WTC11 (cell line): ENCODE measurements around the gene AP1S1. TPM values are rescaled to one million over a fixed set of nuclear protein-coding genes. Genes with fewer than 3 reads are reported as not detected.

Experiments used
- ATAC-seq: fragments of 200-7000 bp; cut with Tn5 transposase; 2 replicates; pipeline ENCODE4 v1.10.0; 2021; ENCODE audit warnings: mild to moderate bottlenecking, moderate library complexity
- CTCF ChIA-PET: fragments of 300-600 bp; sonication (Branson Sonifier 250); formaldehyde crosslinking; loops from one replicate; lab custom pipeline; 2021; ENCODE audit warnings: antibody characterized with exemption; lab: Charles Lee
- POLR2A ChIA-PET: fragments of 350-600 bp; sonication (Branson Sonifier 250); formaldehyde crosslinking; loops from one replicate; lab custom pipeline; 2021; ENCODE audit warnings: antibody characterized with exemption; lab: Charles Lee
- DNase-seq: peaks from one replicate; pipeline ENCODE4 v3.0.0; 2021; ENCODE audit warnings: low spot score
- H3K27ac Mint-ChIP-seq: 2 replicates; pipeline ENCODE4 v1.8.0; 2021; ENCODE audit warnings: mixed read lengths
- H3K27me3 Mint-ChIP-seq: 2 replicates; pipeline ENCODE4 v1.8.0; 2021; ENCODE audit warnings: low read depth, mild to moderate bottlenecking, moderate library complexity, mixed read lengths
- H3K36me3 Mint-ChIP-seq: 2 replicates; pipeline ENCODE4 v1.8.0; 2021; ENCODE audit warnings: mixed read lengths
- H3K4me1 Mint-ChIP-seq: 2 replicates; pipeline ENCODE4 v1.8.0; 2022; ENCODE audit warnings: mixed read lengths
- H3K4me3 Mint-ChIP-seq: 2 replicates; pipeline ENCODE4 v1.8.0; 2021; ENCODE audit warnings: mild to moderate bottlenecking, moderate library complexity, mixed read lengths
- H3K9me3 Mint-ChIP-seq: 2 replicates; pipeline ENCODE4 v1.8.0; 2021; ENCODE audit warnings: mixed read lengths
- CREM ChIP-seq: sonication (generic); formaldehyde crosslinking; IDR thresholded peaks from 2 replicates; pipeline ENCODE4 v1.8.1; 2022; ENCODE audit warnings: mild to moderate bottlenecking, missing genetic modification reagents, moderate library complexity
- EMX1 ChIP-seq: fragments of 250-450 bp; sonication (Bioruptor Pico); IDR thresholded peaks from 2 replicates; pipeline ENCODE4 v1.8.0; 2021; ENCODE audit warnings: mild to moderate bottlenecking
- HMGA2 ChIP-seq: fragments of 250-450 bp; sonication (Bioruptor Pico); IDR thresholded peaks from 2 replicates; pipeline ENCODE4 v1.4.0; 2021; ENCODE audit warnings: mild to moderate bottlenecking, moderate library complexity
- MYBL2 ChIP-seq: sonication (generic); formaldehyde crosslinking; IDR thresholded peaks from 2 replicates; pipeline ENCODE4 v1.8.1; 2023; ENCODE audit warnings: mild to moderate bottlenecking, moderate library complexity, missing genetic modification reagents
- OVOL2 ChIP-seq: fragments of 250-450 bp; sonication (Bioruptor Pico); IDR thresholded peaks from 2 replicates; pipeline ENCODE4 v1.9.0; 2021; ENCODE audit warnings: mild to moderate bottlenecking, borderline replicate concordance
- RORB ChIP-seq: fragments of 250-450 bp; sonication (Bioruptor Pico); IDR thresholded peaks from 2 replicates; pipeline ENCODE4 v1.9.0; 2021; ENCODE audit warnings: mild to moderate bottlenecking
- SOX15 ChIP-seq: fragments of 250-450 bp; sonication (Bioruptor Pico); IDR thresholded peaks from 2 replicates; pipeline ENCODE4 v1.9.0; 2021; ENCODE audit warnings: mild to moderate bottlenecking
- TCF7 ChIP-seq: sonication (generic); formaldehyde crosslinking; IDR thresholded peaks from 2 replicates; pipeline ENCODE4 v1.8.0; 2022; ENCODE audit warnings: mild to moderate bottlenecking, low read depth, missing genetic modification reagents, moderate library complexity
- TP53 ChIP-seq: sonication (generic); formaldehyde crosslinking; IDR thresholded peaks from 2 replicates; pipeline ENCODE4 v1.8.1; 2023; ENCODE audit warnings: mild to moderate bottlenecking, missing genetic modification reagents
- ZNF138 ChIP-seq: sonication (generic); formaldehyde crosslinking; conservative IDR thresholded peaks from 2 replicates; pipeline ENCODE4 v1.8.1; 2022; ENCODE audit warnings: mild to moderate bottlenecking, moderate library complexity, missing genetic modification reagents
- ZNF396 ChIP-seq: fragments of 250-450 bp; sonication (Bioruptor Pico); IDR thresholded peaks from 2 replicates; pipeline ENCODE4 v1.8.0; 2021; ENCODE audit warnings: mild to moderate bottlenecking, moderate library complexity, borderline replicate concordance
- ZNF423 ChIP-seq: fragments of 250-450 bp; sonication (Bioruptor Pico); IDR thresholded peaks from 2 replicates; pipeline ENCODE4 v2.1.2; 2022; ENCODE audit warnings: mild to moderate bottlenecking, moderate library complexity
- ZNF671 ChIP-seq: fragments of 250-450 bp; sonication (Bioruptor Pico); IDR thresholded peaks from 2 replicates; pipeline ENCODE4 v1.8.0; 2021; ENCODE audit warnings: mild to moderate bottlenecking
- total RNA-seq: library from RNA; stranded (reverse); gene quantifications from 3 replicates; pipeline ENCODE4 v1.2.3, GENCODE V29; 2021
- TF ChIP-seq, protein P1 (sequence below): fragments of 250-450 bp; sonication (Bioruptor Pico); IDR thresholded peaks from 2 replicates; pipeline ENCODE4 v1.9.0; 2021; ENCODE audit warnings: moderate library complexity, mild to moderate bottlenecking, inconsistent platforms, borderline replicate concordance
- TF ChIP-seq, protein P2 (sequence below): sonication (generic); formaldehyde crosslinking; IDR thresholded peaks from 2 replicates; pipeline ENCODE4 v1.8.1; 2023; ENCODE audit warnings: mild to moderate bottlenecking, missing genetic modification reagents, borderline replicate concordance
- TF ChIP-seq, protein P3 (sequence below): sonication (generic); formaldehyde crosslinking; IDR thresholded peaks from 2 replicates; pipeline ENCODE4 v1.8.1; 2023; ENCODE audit warnings: mild to moderate bottlenecking, missing genetic modification reagents, moderate library complexity
- TF ChIP-seq, protein P4 (sequence below): sonication (generic); formaldehyde crosslinking; conservative IDR thresholded peaks from 2 replicates; pipeline ENCODE4 v1.8.1; 2023; ENCODE audit warnings: mild to moderate bottlenecking, low read depth, missing genetic modification reagents, moderate library complexity
- TF ChIP-seq, protein P5 (sequence below): fragments of 250-450 bp; sonication (Bioruptor Pico); IDR thresholded peaks from 2 replicates; pipeline ENCODE4 v1.9.0; 2021; ENCODE audit warnings: mild to moderate bottlenecking, borderline replicate concordance
- TF ChIP-seq, protein P6 (sequence below): sonication (generic); formaldehyde crosslinking; IDR thresholded peaks from 2 replicates; pipeline ENCODE4 v1.8.1; 2023; ENCODE audit warnings: mild to moderate bottlenecking, missing genetic modification reagents, moderate library complexity
- TF ChIP-seq, protein P7 (sequence below): sonication (generic); formaldehyde crosslinking; conservative IDR thresholded peaks from 2 replicates; pipeline ENCODE4 v1.8.1; 2022; ENCODE audit warnings: mild to moderate bottlenecking, missing genetic modification reagents

AP1S1 gene
- total RNA-seq, 1 experiment from 2014 or later, result 60.7 TPM

DNA sequence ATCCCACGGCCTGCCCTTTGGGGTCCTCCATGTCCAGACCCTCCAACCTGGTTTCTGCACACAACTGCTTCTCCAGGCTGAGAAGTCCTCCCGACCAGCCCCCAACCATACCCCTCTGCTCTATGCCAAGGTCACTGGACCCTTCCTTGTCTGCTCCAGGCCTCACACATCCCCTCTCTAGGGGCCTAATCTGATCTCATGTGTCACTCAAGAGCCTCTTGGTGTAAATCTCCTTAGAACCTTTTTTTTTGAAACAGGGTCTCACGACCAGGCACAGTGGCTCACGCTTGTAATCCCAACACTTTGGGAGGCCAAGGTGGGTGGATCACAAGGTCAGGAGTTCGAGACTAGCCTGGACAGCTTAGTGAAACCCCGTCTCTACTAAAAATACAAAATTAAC is 44.9 kb upstream of the AP1S1 start (continued):
- no peak for TF ChIP-seq TCF7

DNA sequence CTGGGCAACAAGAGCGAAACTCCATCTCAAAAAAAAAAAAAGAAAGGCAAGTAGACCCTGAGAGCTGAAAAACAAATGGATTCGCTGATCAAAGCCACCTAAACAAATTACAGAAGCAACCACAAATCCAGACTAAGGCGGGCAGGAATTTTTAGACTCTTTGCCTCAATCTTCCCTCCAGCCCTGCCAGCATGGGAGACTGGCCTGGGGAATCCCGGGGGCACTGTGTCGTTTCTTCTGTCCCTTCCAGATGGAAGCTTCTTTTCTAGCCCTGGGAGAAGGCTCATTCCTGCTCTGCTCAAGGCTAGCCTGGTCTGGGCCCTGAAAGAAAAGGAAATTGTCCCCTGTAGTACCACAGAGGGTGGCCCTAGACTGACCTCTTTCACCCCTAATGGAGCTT is 43.0 kb upstream of the AP1S1 start:
- ATAC-seq (no peak), DNase-seq (no peak)
- ChIA-PET CTCF (interaction anchor here (0.9 to 2.3 kb wide), 3 partner anchors 16 to 34 kb away, joined by 6 to 10 read pairs (median 8); no protein-coding TSS in a partner anchor), POLR2A (no interaction called here)
- H3K27ac Mint-ChIP-seq, result no peak overlapping the region
- H3K4me3 Mint-ChIP-seq, result no peak overlapping the region
- H3K9me3 Mint-ChIP-seq, result no peaks in the 10 kb centered on the region
- H3K4me1 Mint-ChIP-seq, result no peaks in the 10 kb centered on the region
- TF ChIP-seq SOX15 (CRISPR knock-in tag), result no peak
- TF ChIP-seq, protein P1, sequence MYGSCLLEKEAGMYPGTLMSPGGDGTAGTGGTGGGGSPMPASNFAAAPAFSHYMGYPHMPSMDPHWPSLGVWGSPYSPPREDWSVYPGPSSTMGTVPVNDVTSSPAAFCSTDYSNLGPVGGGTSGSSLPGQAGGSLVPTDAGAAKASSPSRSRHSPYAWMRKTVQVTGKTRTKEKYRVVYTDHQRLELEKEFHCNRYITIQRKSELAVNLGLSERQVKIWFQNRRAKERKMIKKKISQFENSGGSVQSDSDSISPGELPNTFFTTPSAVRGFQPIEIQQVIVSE (CRISPR knock-in tag), result no peak
- TF ChIP-seq EMX1 (CRISPR knock-in tag), result no peak
- TF ChIP-seq RORB, result no peak
- no peak for TF ChIP-seq MYBL2 (CRISPR knock-in tag)
- TF ChIP-seq, protein P2, sequence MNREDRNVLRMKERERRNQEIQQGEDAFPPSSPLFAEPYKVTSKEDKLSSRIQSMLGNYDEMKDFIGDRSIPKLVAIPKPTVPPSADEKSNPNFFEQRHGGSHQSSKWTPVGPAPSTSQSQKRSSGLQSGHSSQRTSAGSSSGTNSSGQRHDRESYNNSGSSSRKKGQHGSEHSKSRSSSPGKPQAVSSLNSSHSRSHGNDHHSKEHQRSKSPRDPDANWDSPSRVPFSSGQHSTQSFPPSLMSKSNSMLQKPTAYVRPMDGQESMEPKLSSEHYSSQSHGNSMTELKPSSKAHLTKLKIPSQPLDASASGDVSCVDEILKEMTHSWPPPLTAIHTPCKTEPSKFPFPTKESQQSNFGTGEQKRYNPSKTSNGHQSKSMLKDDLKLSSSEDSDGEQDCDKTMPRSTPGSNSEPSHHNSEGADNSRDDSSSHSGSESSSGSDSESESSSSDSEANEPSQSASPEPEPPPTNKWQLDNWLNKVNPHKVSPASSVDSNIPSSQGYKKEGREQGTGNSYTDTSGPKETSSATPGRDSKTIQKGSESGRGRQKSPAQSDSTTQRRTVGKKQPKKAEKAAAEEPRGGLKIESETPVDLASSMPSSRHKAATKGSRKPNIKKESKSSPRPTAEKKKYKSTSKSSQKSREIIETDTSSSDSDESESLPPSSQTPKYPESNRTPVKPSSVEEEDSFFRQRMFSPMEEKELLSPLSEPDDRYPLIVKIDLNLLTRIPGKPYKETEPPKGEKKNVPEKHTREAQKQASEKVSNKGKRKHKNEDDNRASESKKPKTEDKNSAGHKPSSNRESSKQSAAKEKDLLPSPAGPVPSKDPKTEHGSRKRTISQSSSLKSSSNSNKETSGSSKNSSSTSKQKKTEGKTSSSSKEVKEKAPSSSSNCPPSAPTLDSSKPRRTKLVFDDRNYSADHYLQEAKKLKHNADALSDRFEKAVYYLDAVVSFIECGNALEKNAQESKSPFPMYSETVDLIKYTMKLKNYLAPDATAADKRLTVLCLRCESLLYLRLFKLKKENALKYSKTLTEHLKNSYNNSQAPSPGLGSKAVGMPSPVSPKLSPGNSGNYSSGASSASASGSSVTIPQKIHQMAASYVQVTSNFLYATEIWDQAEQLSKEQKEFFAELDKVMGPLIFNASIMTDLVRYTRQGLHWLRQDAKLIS, result no peak
- TF ChIP-seq CREM (CRISPR knock-in tag), result no peak
- no peak for TF ChIP-seq ZNF396 (CRISPR knock-in tag)
- TF ChIP-seq ZNF423, result no peak
- no peak for TF ChIP-seq TCF7
- TF ChIP-seq, protein P3, sequence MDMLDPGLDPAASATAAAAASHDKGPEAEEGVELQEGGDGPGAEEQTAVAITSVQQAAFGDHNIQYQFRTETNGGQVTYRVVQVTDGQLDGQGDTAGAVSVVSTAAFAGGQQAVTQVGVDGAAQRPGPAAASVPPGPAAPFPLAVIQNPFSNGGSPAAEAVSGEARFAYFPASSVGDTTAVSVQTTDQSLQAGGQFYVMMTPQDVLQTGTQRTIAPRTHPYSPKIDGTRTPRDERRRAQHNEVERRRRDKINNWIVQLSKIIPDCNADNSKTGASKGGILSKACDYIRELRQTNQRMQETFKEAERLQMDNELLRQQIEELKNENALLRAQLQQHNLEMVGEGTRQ, result no peak
- no peak for TF ChIP-seq HMGA2
- TF ChIP-seq, protein P4, sequence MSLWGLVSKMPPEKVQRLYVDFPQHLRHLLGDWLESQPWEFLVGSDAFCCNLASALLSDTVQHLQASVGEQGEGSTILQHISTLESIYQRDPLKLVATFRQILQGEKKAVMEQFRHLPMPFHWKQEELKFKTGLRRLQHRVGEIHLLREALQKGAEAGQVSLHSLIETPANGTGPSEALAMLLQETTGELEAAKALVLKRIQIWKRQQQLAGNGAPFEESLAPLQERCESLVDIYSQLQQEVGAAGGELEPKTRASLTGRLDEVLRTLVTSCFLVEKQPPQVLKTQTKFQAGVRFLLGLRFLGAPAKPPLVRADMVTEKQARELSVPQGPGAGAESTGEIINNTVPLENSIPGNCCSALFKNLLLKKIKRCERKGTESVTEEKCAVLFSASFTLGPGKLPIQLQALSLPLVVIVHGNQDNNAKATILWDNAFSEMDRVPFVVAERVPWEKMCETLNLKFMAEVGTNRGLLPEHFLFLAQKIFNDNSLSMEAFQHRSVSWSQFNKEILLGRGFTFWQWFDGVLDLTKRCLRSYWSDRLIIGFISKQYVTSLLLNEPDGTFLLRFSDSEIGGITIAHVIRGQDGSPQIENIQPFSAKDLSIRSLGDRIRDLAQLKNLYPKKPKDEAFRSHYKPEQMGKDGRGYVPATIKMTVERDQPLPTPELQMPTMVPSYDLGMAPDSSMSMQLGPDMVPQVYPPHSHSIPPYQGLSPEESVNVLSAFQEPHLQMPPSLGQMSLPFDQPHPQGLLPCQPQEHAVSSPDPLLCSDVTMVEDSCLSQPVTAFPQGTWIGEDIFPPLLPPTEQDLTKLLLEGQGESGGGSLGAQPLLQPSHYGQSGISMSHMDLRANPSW, result no peak
- TF ChIP-seq, protein P5, sequence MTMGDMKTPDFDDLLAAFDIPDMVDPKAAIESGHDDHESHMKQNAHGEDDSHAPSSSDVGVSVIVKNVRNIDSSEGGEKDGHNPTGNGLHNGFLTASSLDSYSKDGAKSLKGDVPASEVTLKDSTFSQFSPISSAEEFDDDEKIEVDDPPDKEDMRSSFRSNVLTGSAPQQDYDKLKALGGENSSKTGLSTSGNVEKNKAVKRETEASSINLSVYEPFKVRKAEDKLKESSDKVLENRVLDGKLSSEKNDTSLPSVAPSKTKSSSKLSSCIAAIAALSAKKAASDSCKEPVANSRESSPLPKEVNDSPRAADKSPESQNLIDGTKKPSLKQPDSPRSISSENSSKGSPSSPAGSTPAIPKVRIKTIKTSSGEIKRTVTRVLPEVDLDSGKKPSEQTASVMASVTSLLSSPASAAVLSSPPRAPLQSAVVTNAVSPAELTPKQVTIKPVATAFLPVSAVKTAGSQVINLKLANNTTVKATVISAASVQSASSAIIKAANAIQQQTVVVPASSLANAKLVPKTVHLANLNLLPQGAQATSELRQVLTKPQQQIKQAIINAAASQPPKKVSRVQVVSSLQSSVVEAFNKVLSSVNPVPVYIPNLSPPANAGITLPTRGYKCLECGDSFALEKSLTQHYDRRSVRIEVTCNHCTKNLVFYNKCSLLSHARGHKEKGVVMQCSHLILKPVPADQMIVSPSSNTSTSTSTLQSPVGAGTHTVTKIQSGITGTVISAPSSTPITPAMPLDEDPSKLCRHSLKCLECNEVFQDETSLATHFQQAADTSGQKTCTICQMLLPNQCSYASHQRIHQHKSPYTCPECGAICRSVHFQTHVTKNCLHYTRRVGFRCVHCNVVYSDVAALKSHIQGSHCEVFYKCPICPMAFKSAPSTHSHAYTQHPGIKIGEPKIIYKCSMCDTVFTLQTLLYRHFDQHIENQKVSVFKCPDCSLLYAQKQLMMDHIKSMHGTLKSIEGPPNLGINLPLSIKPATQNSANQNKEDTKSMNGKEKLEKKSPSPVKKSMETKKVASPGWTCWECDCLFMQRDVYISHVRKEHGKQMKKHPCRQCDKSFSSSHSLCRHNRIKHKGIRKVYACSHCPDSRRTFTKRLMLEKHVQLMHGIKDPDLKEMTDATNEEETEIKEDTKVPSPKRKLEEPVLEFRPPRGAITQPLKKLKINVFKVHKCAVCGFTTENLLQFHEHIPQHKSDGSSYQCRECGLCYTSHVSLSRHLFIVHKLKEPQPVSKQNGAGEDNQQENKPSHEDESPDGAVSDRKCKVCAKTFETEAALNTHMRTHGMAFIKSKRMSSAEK (CRISPR knock-in tag), result no peak
- no peak for TF ChIP-seq TP53 (CRISPR knock-in tag)
- TF ChIP-seq, protein P6, sequence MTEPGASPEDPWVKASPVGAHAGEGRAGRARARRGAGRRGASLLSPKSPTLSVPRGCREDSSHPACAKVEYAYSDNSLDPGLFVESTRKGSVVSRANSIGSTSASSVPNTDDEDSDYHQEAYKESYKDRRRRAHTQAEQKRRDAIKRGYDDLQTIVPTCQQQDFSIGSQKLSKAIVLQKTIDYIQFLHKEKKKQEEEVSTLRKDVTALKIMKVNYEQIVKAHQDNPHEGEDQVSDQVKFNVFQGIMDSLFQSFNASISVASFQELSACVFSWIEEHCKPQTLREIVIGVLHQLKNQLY (CRISPR knock-in tag), result no peak
- TF ChIP-seq ZNF671, result no peak
- TF ChIP-seq, protein P7, sequence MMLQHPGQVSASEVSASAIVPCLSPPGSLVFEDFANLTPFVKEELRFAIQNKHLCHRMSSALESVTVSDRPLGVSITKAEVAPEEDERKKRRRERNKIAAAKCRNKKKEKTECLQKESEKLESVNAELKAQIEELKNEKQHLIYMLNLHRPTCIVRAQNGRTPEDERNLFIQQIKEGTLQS (CRISPR knock-in tag), result no peak
- TF ChIP-seq OVOL2 (CRISPR knock-in tag), result no peak
- no peak for TF ChIP-seq ZNF138 (CRISPR knock-in tag)
- H3K36me3 Mint-ChIP-seq, result no peaks in the 10 kb centered on the region
- H3K27me3 Mint-ChIP-seq, result no peaks in the 10 kb centered on the region; the same call in 1 of the 2 replicates
